SH-SY5Y (cell line): Measurements from ENCODE around the gene CBLN3.

ENCODE experiments used
- GATA2 ChIP-seq: IDR thresholded peaks from 2 replicates; pipeline ENCODE4 v1.6.1; 2011; ENCODE audit warnings: mild to moderate bottlenecking, low read depth, low read length
- GATA3 ChIP-seq: IDR thresholded peaks from 2 replicates; pipeline ENCODE4 v1.6.1; 2011; ENCODE audit warnings: low read depth, mild to moderate bottlenecking, low read length, moderate library complexity

- no peak for TF ChIP-seq GATA2
- no peak for TF ChIP-seq GATA3
Observed at GRCh38 chr14:24387009-24387345, 42.5 kb downstream of the CBLN3 start.
